HEK293 (cell line): ENCODE results near the gene CIDEA.
A peak's percentile ranks its signal among the peaks of the same experiment; 100 is the strongest.

Experiments
- CTCF ChIA-PET: fragments of 350-600 bp; formaldehyde crosslinking; extraction: SDS; loops from one replicate; lab custom pipeline; 2021; ENCODE audit warnings: antibody characterized with exemption; lab: Yijun Ruan, JAX
- POLR2A ChIA-PET: fragments of 300-600 bp; formaldehyde crosslinking; extraction: SDS; loops from one replicate; lab custom pipeline; 2020; ENCODE audit warnings: antibody characterized with exemption, inconsistent platforms; lab: Yijun Ruan, JAX
- H3K27ac ChIP-seq: fragments of 200-500 bp; sonication (Bioruptor generic); 2 replicates; pipeline ENCODE4 v1.5.1; 2014; ENCODE audit warnings: low read depth, low read length, control low read depth, inconsistent platforms; ENCODE audit errors: extremely low read depth
- H3K36me3 ChIP-seq, 2 experiments: fragments of 200-500 bp in 1 of 2; sonication (Bioruptor generic) in 1 of 2; 1 replicate in 1 of 2; 2 replicates in 1 of 2; pipeline ENCODE4 v1.5.1; 2014 to 2017; ENCODE audit warnings: inconsistent platforms in 2 of 2, low read length in 2 of 2; ENCODE audit not compliant: control insufficient read depth in 2 of 2, insufficient read depth in 1 of 2
- H3K4me1 ChIP-seq: fragments of 200-500 bp; sonication (Bioruptor generic); 2 replicates; pipeline ENCODE4 v1.5.1; 2014; ENCODE audit warnings: mild to moderate bottlenecking, low read length, inconsistent platforms; ENCODE audit not compliant: control insufficient read depth, insufficient read depth
- H3K4me3 ChIP-seq: 2 replicates; pipeline ENCODE4 v1.5.1; 2011; ENCODE audit warnings: low read depth, mild to moderate bottlenecking, control low read depth, low read length, moderate library complexity
- H3K9me3 ChIP-seq: fragments of 200-500 bp; sonication (Bioruptor generic); 2 replicates; pipeline ENCODE4 v1.5.1; 2014; ENCODE audit warnings: low read depth, low read length, inconsistent platforms; ENCODE audit not compliant: control insufficient read depth, insufficient read depth
- KLF16 ChIP-seq: fragments of 450-650 bp; formaldehyde crosslinking; IDR thresholded peaks from 2 replicates; pipeline ENCODE4 v1.5.1; 2017; ENCODE audit warnings: missing biosample characterization, missing genetic modification characterization
- SP7 ChIP-seq: fragments of 450-650 bp; formaldehyde crosslinking; IDR thresholded peaks from 2 replicates; pipeline ENCODE4 v1.5.1; 2016; ENCODE audit warnings: missing biosample characterization, missing genetic modification characterization
- ZBTB7A ChIP-seq: fragments of 450-650 bp; formaldehyde crosslinking; IDR thresholded peaks from 2 replicates; pipeline ENCODE4 v1.5.1; 2016; ENCODE audit warnings: low read depth, missing biosample characterization, missing genetic modification characterization
- ZIC2 ChIP-seq: fragments of 450-650 bp; formaldehyde crosslinking; IDR thresholded peaks from 2 replicates; pipeline ENCODE4 v1.5.1; 2016; ENCODE audit warnings: missing biosample characterization, missing genetic modification characterization
- ZNF146 ChIP-seq: fragments of 450-650 bp; formaldehyde crosslinking; IDR thresholded peaks from 2 replicates; pipeline ENCODE4 v1.5.1; 2016; ENCODE audit warnings: missing biosample characterization, missing genetic modification characterization
- ZNF169 ChIP-seq: fragments of 450-650 bp; formaldehyde crosslinking; IDR thresholded peaks from 2 replicates; pipeline ENCODE4 v1.5.1; 2016; ENCODE audit warnings: missing biosample characterization, missing genetic modification characterization
- ZNF37A ChIP-seq: fragments of 450-650 bp; IDR thresholded peaks from 2 replicates; pipeline ENCODE4 v1.5.1; 2018; ENCODE audit warnings: missing biosample characterization, missing genetic modification characterization
- ZNF510 ChIP-seq: fragments of 450-650 bp; formaldehyde crosslinking; IDR thresholded peaks from 2 replicates; pipeline ENCODE4 v1.5.1; 2018; ENCODE audit warnings: mild to moderate bottlenecking, missing genetic modification characterization, missing biosample characterization; ENCODE audit not compliant: insufficient replicate concordance
- ZNF514 ChIP-seq: fragments of 450-650 bp; formaldehyde crosslinking; IDR thresholded peaks from 2 replicates; pipeline ENCODE4 v1.5.1; 2016; ENCODE audit warnings: missing biosample characterization, missing genetic modification characterization
- ZNF600 ChIP-seq: fragments of 450-650 bp; formaldehyde crosslinking; IDR thresholded peaks from 2 replicates; pipeline ENCODE4 v1.5.1; 2016; ENCODE audit warnings: missing biosample characterization, missing genetic modification characterization
- ZNF626 ChIP-seq: fragments of 450-650 bp; sonication (Bioruptor Pico); formaldehyde crosslinking; IDR thresholded peaks from 2 replicates; pipeline ENCODE4 v1.5.1; 2018; ENCODE audit warnings: missing biosample characterization, missing genetic modification characterization, inconsistent platforms
- ZNF707 ChIP-seq: fragments of 450-650 bp; formaldehyde crosslinking; IDR thresholded peaks from 2 replicates; pipeline ENCODE4 v1.5.1; 2016; ENCODE audit warnings: missing biosample characterization, missing genetic modification characterization
- ZNF76 ChIP-seq: fragments of 450-650 bp; formaldehyde crosslinking; IDR thresholded peaks from 2 replicates; pipeline ENCODE4; 2016; ENCODE audit warnings: low read depth, missing biosample characterization, missing genetic modification characterization, borderline replicate concordance
- ZNF837 ChIP-seq: fragments of 450-650 bp; formaldehyde crosslinking; IDR thresholded peaks from 2 replicates; pipeline ENCODE4 v1.5.1; 2016; ENCODE audit warnings: missing biosample characterization, missing genetic modification characterization
- TF ChIP-seq, protein P1 (sequence below): sonication (generic); formaldehyde crosslinking; IDR thresholded peaks from 2 replicates; pipeline ENCODE4 v1.8.1; 2022; ENCODE audit warnings: mild to moderate bottlenecking, moderate library complexity, missing genetic modification reagents
- TF ChIP-seq, protein P2 (sequence below): fragments of 450-650 bp; formaldehyde crosslinking; IDR thresholded peaks from 2 replicates; pipeline ENCODE4 v1.5.1; 2016; ENCODE audit warnings: missing biosample characterization, missing genetic modification characterization
- TF ChIP-seq, protein P3 (sequence below): fragments of 450-650 bp; formaldehyde crosslinking; IDR thresholded peaks from 2 replicates; pipeline ENCODE4 v1.5.1; 2016; ENCODE audit warnings: missing biosample characterization, missing genetic modification characterization
- TF ChIP-seq, protein P4 (sequence below): fragments of 450-650 bp; formaldehyde crosslinking; IDR thresholded peaks from 2 replicates; pipeline ENCODE4 v1.5.1; 2016; ENCODE audit warnings: missing biosample characterization, missing genetic modification characterization

CIDEA gene

DNA sequence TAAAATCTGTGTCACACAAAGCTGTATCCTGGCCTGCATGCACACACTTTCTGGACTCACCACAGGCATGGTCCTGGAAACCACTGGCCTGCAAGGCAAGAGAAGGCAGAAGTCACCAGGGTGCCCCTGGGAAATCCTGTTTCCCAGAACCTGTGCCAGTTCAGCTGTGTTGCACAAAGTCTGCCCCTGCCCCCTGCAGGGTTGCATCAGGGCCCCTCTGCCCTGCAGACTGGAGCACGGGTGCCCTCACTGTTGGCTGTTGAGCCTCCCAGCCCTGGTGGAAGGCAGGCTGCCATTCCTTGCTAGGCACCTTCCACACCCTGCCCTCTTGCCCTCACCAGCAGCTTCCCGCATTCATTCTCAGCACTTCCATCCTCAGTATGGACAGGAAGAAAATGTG lies 35.9 kb downstream of the CIDEA start:
- H3K4me1 ChIP-seq, result no peaks in the 10 kb centered on the region
- H3K36me3 ChIP-seq, result no peaks in the 10 kb centered on the region
- no peaks in the 10 kb centered on the region for H3K9me3 ChIP-seq
- no peak for TF ChIP-seq ZNF626 (tag by site-specific recombination)
- peak; percentile 37 for TF ChIP-seq ZIC2 (tag by site-specific recombination)
- POLR2A ChIA-PET, result interaction anchor here (3.0 kb wide), 1 partner anchor 11 kb away, joined by 10 read pairs; no protein-coding TSS in a partner anchor
- CTCF ChIA-PET, result interaction anchor here (0.9 to 2.6 kb wide), 2 partner anchors 18 to 38 kb away, joined by 3 to 10 read pairs; no protein-coding TSS in a partner anchor
- no peak overlapping the region for H3K4me3 ChIP-seq
- no peak overlapping the region for H3K27ac ChIP-seq

DNA sequence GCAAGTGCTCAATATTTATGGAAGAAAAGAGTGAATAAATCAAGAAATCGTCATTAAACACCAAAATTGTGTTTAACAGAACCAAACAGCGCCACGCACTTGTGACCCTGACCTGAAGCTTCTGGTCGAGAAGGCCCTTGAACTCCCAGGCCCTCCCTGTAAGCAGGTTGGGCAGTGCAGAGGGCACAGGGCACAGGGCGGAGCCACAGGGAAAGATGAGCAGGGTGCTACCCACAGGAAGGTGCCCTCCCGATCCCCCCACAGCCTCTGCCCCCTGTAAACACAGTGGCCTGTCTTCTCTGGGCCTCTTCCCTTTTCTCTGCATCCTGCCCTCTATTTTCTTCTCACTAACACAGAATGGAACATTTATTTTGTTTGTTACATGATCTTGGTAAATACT lies 37.0 kb downstream of the CIDEA start:
- ChIA-PET POLR2A (no interaction called here), CTCF (interaction anchor here (1.2 kb wide), 1 partner anchor 10 kb away, joined by 4 read pairs; no protein-coding TSS in a partner anchor)
- no peak overlapping the region for H3K27ac ChIP-seq
- no peaks in the 10 kb centered on the region for H3K4me1 ChIP-seq
- no peaks in the 10 kb centered on the region for H3K9me3 ChIP-seq
- TF ChIP-seq ZNF169 (tag by site-specific recombination) (no peak), ZNF707 (tag by site-specific recombination) (no peak), ZNF76 (tag by site-specific recombination) (no peak), ZNF600 (tag by site-specific recombination) (no peak), ZNF510 (tag by site-specific recombination) (no peak), SP7 (tag by site-specific recombination) (no peak), ZNF37A (tag by site-specific recombination) (no peak), KLF16 (no peak), ZNF146 (tag by site-specific recombination) (no peak), ZNF837 (tag by site-specific recombination) (no peak), ZBTB7A (no peak), ZNF514 (tag by site-specific recombination) (no peak)
- TF ChIP-seq, protein P1, sequence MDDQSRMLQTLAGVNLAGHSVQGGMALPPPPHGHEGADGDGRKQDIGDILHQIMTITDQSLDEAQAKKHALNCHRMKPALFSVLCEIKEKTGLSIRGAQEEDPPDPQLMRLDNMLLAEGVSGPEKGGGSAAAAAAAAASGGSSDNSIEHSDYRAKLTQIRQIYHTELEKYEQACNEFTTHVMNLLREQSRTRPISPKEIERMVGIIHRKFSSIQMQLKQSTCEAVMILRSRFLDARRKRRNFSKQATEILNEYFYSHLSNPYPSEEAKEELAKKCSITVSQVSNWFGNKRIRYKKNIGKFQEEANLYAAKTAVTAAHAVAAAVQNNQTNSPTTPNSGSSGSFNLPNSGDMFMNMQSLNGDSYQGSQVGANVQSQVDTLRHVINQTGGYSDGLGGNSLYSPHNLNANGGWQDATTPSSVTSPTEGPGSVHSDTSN (CRISPR knock-in tag), result no peak
- TF ChIP-seq, protein P2, sequence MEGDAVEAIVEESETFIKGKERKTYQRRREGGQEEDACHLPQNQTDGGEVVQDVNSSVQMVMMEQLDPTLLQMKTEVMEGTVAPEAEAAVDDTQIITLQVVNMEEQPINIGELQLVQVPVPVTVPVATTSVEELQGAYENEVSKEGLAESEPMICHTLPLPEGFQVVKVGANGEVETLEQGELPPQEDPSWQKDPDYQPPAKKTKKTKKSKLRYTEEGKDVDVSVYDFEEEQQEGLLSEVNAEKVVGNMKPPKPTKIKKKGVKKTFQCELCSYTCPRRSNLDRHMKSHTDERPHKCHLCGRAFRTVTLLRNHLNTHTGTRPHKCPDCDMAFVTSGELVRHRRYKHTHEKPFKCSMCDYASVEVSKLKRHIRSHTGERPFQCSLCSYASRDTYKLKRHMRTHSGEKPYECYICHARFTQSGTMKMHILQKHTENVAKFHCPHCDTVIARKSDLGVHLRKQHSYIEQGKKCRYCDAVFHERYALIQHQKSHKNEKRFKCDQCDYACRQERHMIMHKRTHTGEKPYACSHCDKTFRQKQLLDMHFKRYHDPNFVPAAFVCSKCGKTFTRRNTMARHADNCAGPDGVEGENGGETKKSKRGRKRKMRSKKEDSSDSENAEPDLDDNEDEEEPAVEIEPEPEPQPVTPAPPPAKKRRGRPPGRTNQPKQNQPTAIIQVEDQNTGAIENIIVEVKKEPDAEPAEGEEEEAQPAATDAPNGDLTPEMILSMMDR (tag by site-specific recombination), result no peak
- TF ChIP-seq, protein P3, sequence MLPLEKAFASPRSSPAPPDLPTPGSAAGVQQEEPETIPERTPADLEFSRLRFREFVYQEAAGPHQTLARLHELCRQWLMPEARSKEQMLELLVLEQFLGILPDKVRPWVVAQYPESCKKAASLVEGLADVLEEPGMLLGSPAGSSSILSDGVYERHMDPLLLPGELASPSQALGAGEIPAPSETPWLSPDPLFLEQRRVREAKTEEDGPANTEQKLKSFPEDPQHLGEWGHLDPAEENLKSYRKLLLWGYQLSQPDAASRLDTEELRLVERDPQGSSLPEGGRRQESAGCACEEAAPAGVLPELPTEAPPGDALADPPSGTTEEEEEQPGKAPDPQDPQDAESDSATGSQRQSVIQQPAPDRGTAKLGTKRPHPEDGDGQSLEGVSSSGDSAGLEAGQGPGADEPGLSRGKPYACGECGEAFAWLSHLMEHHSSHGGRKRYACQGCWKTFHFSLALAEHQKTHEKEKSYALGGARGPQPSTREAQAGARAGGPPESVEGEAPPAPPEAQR (tag by site-specific recombination), result no peak
- TF ChIP-seq, protein P4, sequence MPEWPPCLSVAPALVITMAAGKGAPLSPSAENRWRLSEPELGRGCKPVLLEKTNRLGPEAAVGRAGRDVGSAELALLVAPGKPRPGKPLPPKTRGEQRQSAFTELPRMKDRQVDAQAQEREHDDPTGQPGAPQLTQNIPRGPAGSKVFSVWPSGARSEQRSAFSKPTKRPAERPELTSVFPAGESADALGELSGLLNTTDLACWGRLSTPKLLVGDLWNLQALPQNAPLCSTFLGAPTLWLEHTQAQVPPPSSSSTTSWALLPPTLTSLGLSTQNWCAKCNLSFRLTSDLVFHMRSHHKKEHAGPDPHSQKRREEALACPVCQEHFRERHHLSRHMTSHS (tag by site-specific recombination), result no peak
- H3K36me3 ChIP-seq, result no peaks in the 10 kb centered on the region
- no peak overlapping the region for H3K4me3 ChIP-seq
